Progenitor cell of endocrine pancreas (in vitro differentiated cells): ENCODE data around the gene IREB2. TPM values are rescaled to one million over a fixed set of nuclear protein-coding genes. Genes with fewer than 3 reads are reported as not detected.

ENCODE experiments used
- DNase-seq: peaks from one replicate; pipeline ENCODE4 v3.0.0; 2021; ENCODE audit warnings: low spot score; ENCODE audit not compliant: unreplicated experiment
- H3K27ac Mint-ChIP-seq: 2 replicates; pipeline ENCODE4 v1.8.0; 2021; ENCODE audit warnings: mild to moderate bottlenecking, moderate library complexity, mixed read lengths
- H3K27me3 Mint-ChIP-seq: 2 replicates; pipeline ENCODE4 v1.8.0; 2021; ENCODE audit warnings: mixed read lengths
- H3K36me3 Mint-ChIP-seq: 2 replicates; pipeline ENCODE4 v1.8.0; 2022; ENCODE audit warnings: mixed read lengths; ENCODE audit not compliant: insufficient read depth
- H3K4me1 Mint-ChIP-seq: 2 replicates; pipeline ENCODE4 v1.8.0; 2021; ENCODE audit warnings: low read depth, mixed read lengths
- H3K4me3 Mint-ChIP-seq: 2 replicates; pipeline ENCODE4 v1.8.0; 2021; ENCODE audit warnings: low read depth, mild to moderate bottlenecking, moderate library complexity, mixed read lengths
- H3K9me3 Mint-ChIP-seq: 2 replicates; pipeline ENCODE4 v1.8.0; 2021; ENCODE audit warnings: low read depth, mixed read lengths
- total RNA-seq: library from RNA; stranded (reverse); gene quantifications from 2 replicates; pipeline ENCODE4 v1.2.1, GENCODE V29; 2021
- TF ChIP-seq, protein P1 (sequence below): fragments of 200-600 bp; sonication (generic); IDR thresholded peaks from one replicate; pipeline ENCODE4 v1.5.0; 2021; ENCODE audit warnings: antibody characterized with exemption, mild to moderate bottlenecking; ENCODE audit not compliant: unreplicated experiment

Gene IREB2
- total RNA-seq, 1 donor from 2014 or later, result 95.3 TPM

GRCh38 chr15:78477295-78477694, 39.3 kb downstream of the IREB2 start:
- Mint-ChIP-seq H3K4me1 (no peaks in the 10 kb centered on the region), H3K9me3 (no peaks in the 10 kb centered on the region), H3K4me3 (no peak overlapping the region), H3K27me3 (no peaks in the 10 kb centered on the region), H3K36me3 (peaks cover 12% of the 10 kb centered on the region), H3K27ac (no peak overlapping the region)
- DNase-seq, result no peak
- TF ChIP-seq, protein P1, sequence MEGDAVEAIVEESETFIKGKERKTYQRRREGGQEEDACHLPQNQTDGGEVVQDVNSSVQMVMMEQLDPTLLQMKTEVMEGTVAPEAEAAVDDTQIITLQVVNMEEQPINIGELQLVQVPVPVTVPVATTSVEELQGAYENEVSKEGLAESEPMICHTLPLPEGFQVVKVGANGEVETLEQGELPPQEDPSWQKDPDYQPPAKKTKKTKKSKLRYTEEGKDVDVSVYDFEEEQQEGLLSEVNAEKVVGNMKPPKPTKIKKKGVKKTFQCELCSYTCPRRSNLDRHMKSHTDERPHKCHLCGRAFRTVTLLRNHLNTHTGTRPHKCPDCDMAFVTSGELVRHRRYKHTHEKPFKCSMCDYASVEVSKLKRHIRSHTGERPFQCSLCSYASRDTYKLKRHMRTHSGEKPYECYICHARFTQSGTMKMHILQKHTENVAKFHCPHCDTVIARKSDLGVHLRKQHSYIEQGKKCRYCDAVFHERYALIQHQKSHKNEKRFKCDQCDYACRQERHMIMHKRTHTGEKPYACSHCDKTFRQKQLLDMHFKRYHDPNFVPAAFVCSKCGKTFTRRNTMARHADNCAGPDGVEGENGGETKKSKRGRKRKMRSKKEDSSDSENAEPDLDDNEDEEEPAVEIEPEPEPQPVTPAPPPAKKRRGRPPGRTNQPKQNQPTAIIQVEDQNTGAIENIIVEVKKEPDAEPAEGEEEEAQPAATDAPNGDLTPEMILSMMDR, result no peak

GRCh38 chr15:78479650-78480049, 41.6 kb downstream of the IREB2 start:
- Mint-ChIP-seq H3K4me1 (no peaks in the 10 kb centered on the region), H3K27ac (peak overlapping the region; percentile 41), H3K4me3 (no peak overlapping the region), H3K9me3 (no peaks in the 10 kb centered on the region), H3K27me3 (no peaks in the 10 kb centered on the region), H3K36me3 (peaks cover 18% of the 10 kb centered on the region)
- no peak for DNase-seq
- TF ChIP-seq, protein P1, result no peak

DNA sequence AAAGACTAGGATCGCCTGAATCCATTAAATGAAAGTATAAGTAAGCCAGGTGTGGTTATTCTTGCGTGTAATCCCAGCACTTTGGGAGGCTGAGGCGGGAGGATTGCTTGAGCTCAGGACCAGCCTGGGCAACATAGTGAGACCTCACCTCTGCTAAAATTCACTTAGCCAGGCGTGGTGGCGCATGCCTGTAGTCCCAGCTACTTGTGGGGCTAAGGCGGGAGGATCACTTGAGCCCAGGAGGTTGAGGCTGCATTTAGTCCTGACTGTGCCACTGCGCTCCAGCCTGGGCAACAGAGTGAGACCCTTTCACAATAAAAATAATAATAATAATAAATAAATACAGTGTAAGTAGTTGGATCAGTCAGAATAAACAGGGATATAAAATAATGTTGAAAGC, 43.9 kb downstream of the IREB2 start:
- TF ChIP-seq, protein P1, result no peak
- no peaks in the 10 kb centered on the region for H3K4me1 Mint-ChIP-seq
- H3K27ac Mint-ChIP-seq, result peak overlapping the region; percentile 73
- DNase-seq, result no peak
- H3K4me3 Mint-ChIP-seq, result no peak overlapping the region
- H3K9me3 Mint-ChIP-seq, result no peaks in the 10 kb centered on the region
- H3K36me3 Mint-ChIP-seq, result peaks cover 22% of the 10 kb centered on the region
- no peaks in the 10 kb centered on the region for H3K27me3 Mint-ChIP-seq

- Mint-ChIP-seq H3K36me3 (peaks cover 38% of the 10 kb centered on the region), H3K4me1 (no peaks in the 10 kb centered on the region), H3K9me3 (no peaks in the 10 kb centered on the region), H3K27ac (peak overlapping the region; percentile 34), H3K4me3 (no peak overlapping the region), H3K27me3 (no peaks in the 10 kb centered on the region)
- TF ChIP-seq, protein P1, result no peak
- no peak for DNase-seq
Measured at GRCh38 chr15:78492872-78493271, 54.9 kb downstream of the IREB2 start.

GRCh38 chr15:78501857-78502256, 63.8 kb downstream of the IREB2 start:
- Mint-ChIP-seq H3K9me3 (peaks cover 4% of the 10 kb centered on the region), H3K4me1 (no peaks in the 10 kb centered on the region), H3K36me3 (peaks cover 24% of the 10 kb centered on the region), H3K27me3 (no peaks in the 10 kb centered on the region), H3K4me3 (no peak overlapping the region), H3K27ac (no peak overlapping the region)
- TF ChIP-seq, protein P1, result no peak
- DNase-seq, result no peak
